PC-9 (cell line): ENCODE data around the gene ODC1.

Experiments
- CTCF ChIP-seq: fragments of 200-600 bp; sonication (generic); conservative IDR thresholded peaks from 2 replicates; pipeline ENCODE4 v1.6.1; 2017; ENCODE audit warnings: mixed run types, antibody characterized with exemption, mild to moderate bottlenecking, moderate library complexity
- EZH2 ChIP-seq: fragments of 200-600 bp; sonication (generic); IDR thresholded peaks from 2 replicates; pipeline ENCODE4 v1.8.0; 2017; ENCODE audit warnings: antibody characterized with exemption, low read depth

GRCh38 chr2:10475221-10475722, 27.1 kb upstream of the ODC1 start:
- TF ChIP-seq CTCF (no peak), EZH2 (no peak)
